Subcutaneous abdominal adipose tissue (tissue), 5 donors: Measurements from ENCODE around the gene SETSIP.

Experiments
- H3K27ac ChIP-seq: one replicate; pipeline ENCODE4 v1.7.0; 2013; ENCODE audit warnings: low read depth, mild to moderate bottlenecking, inconsistent platforms, low read length, moderate library complexity
- H3K27me3 ChIP-seq, 5 donors: one replicate each; pipeline ENCODE4 v1.7.0; 2013; ENCODE audit warnings: low read length in 5 of 5, inconsistent platforms in 1 of 5; ENCODE audit not compliant: control insufficient read depth in 5 of 5, insufficient read depth in 4 of 5
- H3K36me3 ChIP-seq, 5 donors: one replicate each; pipeline ENCODE4 v1.7.0; 2013; ENCODE audit warnings: low read length in 5 of 5; ENCODE audit not compliant: control insufficient read depth in 5 of 5, insufficient read depth in 5 of 5
- H3K4me1 ChIP-seq, 5 donors: one replicate each; pipeline ENCODE4 v1.7.0; 2013; ENCODE audit warnings: low read length in 5 of 5, mild to moderate bottlenecking in 3 of 5, moderate library complexity in 1 of 5; ENCODE audit not compliant: control insufficient read depth in 5 of 5, insufficient read depth in 5 of 5
- H3K4me3 ChIP-seq, 5 donors: one replicate each; pipeline ENCODE4 v1.7.0; 2013; ENCODE audit warnings: low read length in 5 of 5, low read depth in 1 of 5
- H3K9ac ChIP-seq, 5 donors: one replicate each; pipeline ENCODE4 v1.7.0; 2013; ENCODE audit warnings: low read length in 5 of 5, mild to moderate bottlenecking in 4 of 5, moderate library complexity in 3 of 5
- H3K9me3 ChIP-seq, 5 donors: one replicate each; pipeline ENCODE4 v1.7.0; 2013; ENCODE audit warnings: low read length in 5 of 5; ENCODE audit not compliant: control insufficient read depth in 5 of 5
- donor health status: healthy.
- donor health status: healthy.
- donor health status: healthy.
- donor health status: healthy.
- donor health status: healthy.

Gene SETSIP, protein sequence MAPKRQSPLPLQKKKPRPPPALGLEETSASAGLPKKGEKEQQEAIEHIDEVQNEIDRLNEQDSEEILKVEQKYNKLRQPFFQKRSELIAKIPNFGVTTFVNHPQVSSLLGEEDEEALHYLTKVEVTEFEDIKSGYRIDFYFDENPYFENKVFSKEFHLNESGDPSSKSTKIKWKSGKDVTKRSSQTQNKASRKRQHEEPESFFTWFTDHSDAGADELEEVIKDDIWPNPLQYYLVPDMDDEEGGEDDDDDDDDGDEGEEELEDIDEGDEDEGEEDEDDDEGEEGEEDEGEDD

DNA sequence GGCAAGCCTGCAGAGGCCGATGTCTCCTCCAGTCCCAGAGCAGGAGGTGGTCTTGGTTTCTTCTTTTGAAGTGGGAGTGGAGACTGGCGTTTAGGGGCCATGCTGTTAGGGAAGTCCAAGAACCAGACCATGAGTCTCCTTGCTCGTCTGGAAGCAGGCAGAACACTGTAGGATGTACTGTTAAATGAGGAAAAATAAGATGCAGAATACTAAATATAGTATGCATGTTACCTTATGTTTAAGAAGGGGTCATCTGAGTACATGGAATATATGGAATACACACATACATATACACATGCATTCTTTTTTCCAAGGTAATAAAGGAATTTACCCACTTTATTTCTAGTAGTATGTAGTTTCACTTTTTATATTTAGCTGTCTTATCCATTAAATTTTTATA lies at the start of gene SETSIP:
Gene SETSIP, minus strand, starts transcription at position 101 of the 400 bp plus-strand sequence. Its CDS starts 0 bp downstream, at position 101.
- Histone ChIP-seq H3K27me3 (no peaks in the 10 kb centered on the region), H3K4me3 (no peak within 1 kb of the TSS), H3K4me1 (peaks cover 0 to 8% (median 0%) of the 10 kb centered on the region in 5 donors)

DNA sequence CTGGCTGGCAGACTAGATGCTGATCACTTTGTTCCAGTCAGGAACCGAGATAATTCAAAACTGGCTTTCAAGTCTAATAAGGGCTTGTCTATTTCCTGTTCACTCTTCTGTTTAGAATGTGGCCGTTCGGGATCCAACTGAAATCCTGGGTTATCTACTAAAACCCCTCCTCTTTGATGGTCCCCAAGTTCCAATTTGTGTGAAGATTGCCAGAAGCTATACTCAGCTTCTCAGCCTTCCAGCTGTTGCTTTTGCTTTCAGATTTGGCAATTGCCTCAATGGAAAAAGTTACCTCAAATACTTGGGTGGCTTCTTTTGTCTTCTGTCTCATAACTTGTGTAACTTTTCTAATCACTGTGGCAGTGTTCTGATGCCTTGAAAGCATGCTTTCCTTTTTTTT lies 48.7 kb upstream of the SETSIP start:
- H3K36me3 ChIP-seq: peaks cover 0 to 4% (median 3%) of the 10 kb centered on the region in 5 donors
- H3K9me3 ChIP-seq: no peaks in the 10 kb centered on the region
- H3K4me1 ChIP-seq: no peaks in the 10 kb centered on the region
- no peak overlapping the region for H3K9ac ChIP-seq
- H3K27ac ChIP-seq: no peak overlapping the region
- no peak overlapping the region for H3K4me3 ChIP-seq
- no peaks in the 10 kb centered on the region for H3K27me3 ChIP-seq

More for the DNA sequence above, at the start of gene SETSIP:
- Histone ChIP-seq H3K27ac (no peak within 1 kb of the TSS), H3K9ac (no peak within 1 kb of the TSS), H3K9me3 (no peaks in the 10 kb centered on the region), H3K36me3 (no peaks in the 10 kb centered on the region)

DNA sequence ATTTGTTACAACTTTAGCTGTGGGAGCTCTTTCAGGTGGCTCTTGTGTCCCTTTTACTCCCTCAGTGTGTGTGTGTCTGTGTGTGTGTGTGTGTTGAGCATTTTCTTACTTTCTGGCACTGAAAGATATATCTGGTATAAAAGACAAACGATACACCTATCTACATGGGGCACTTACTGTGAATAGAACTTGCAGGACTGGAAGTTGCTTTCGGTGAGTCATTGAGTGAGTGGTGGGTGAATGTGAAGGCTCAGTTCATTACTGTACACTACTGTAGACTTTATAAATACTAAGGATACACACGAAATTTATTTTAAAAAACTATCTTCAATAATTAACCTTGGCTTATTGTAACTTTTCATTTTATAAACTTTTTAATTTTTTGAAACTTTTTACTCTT lies 43.6 kb upstream of the SETSIP start:
- peaks cover 0 to 9% (median 0%) of the 10 kb centered on the region in 5 donors for H3K36me3 ChIP-seq
- no peaks in the 10 kb centered on the region for H3K27me3 ChIP-seq
- H3K9ac ChIP-seq: no peak overlapping the region
- H3K4me1 ChIP-seq: no peaks in the 10 kb centered on the region
- no peak overlapping the region for H3K27ac ChIP-seq
- no peak overlapping the region for H3K4me3 ChIP-seq
- H3K9me3 ChIP-seq: no peaks in the 10 kb centered on the region

DNA sequence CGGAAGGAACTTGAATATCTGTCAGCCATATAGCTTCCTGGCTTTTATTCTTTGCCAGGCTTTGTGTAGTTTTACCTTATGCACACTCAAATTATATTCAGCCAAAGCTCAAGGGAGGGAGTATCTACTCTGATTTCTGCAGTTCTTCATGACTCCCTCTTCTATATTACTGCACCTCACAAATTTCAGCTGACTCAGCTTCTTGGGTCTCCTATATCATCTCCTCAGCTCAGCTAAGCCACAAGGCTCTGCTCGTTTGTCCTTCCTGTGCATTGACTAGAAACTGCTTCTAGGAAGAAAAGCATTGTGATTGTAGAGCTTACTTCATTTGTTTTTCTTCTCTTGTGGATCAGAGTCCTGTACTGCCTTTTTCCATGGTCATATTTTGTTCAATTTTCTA lies 42.3 kb upstream of the SETSIP start:
- Histone ChIP-seq H3K27me3 (no peaks in the 10 kb centered on the region), H3K9ac (no peak overlapping the region), H3K27ac (no peak overlapping the region), H3K36me3 (peaks cover 0 to 9% (median 0%) of the 10 kb centered on the region in 5 donors), H3K9me3 (no peaks in the 10 kb centered on the region), H3K4me1 (peaks cover 0 to 1% (median 0%) of the 10 kb centered on the region in 5 donors), H3K4me3 (no peak overlapping the region)

DNA sequence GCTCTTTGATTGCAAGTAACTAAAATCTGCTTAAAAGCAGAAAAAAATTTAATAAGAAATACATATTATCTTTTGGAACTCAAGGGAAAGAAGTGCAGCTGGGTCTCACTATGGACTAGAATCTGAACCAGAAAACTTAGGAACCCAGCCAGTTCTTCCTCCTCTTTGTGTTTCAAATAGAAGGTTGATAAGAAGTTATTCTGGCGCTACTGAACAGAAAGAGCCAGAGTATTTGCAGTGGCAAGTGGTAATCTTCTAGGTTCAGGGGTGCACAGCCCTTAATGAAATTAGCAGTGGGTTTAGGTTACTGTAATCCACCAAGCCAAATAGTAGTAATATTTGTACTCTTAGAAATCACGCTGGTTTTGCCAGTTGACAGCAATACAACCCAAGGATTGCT lies 33.4 kb upstream of the SETSIP start:
- no peak overlapping the region for H3K27ac ChIP-seq
- H3K36me3 ChIP-seq: peaks cover 4 to 19% (median 15%) of the 10 kb centered on the region in 5 donors
- no peaks in the 10 kb centered on the region for H3K9me3 ChIP-seq
- H3K4me1 ChIP-seq: peaks cover 0 to 1% (median 0%) of the 10 kb centered on the region in 5 donors
- H3K9ac ChIP-seq: no peak overlapping the region
- H3K4me3 ChIP-seq: no peak overlapping the region
- no peaks in the 10 kb centered on the region for H3K27me3 ChIP-seq

DNA sequence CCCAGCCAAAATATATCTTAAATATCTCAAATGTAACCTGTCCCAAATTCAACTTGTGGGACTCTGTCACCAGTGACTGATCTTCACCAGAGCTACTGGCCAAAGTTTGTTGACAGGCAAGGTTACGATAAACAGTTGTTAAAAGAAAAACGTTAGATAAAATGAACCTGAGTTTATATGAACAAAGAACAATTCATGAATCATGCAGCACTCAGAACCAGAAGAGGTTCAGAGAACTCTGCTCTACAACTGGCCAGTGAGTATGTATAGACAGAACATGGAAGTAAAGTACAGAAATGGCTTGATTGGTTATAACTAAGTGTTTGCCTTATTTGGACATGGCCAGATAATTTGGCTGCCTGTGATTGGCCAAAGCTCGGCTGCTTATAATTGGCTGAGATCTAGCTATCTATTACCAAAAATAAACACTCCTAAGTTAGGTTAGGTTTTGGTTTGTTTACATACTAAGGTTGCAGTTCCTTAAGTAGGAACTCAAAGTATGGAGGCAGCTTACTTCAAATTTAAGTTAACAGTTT lies 30.4 kb upstream of the SETSIP start:
- Histone ChIP-seq H3K36me3 (peaks cover 6 to 27% (median 23%) of the 10 kb centered on the region in 5 donors), H3K27me3 (no peaks in the 10 kb centered on the region), H3K9me3 (no peaks in the 10 kb centered on the region), H3K27ac (no peak overlapping the region), H3K9ac (no peak overlapping the region), H3K4me1 (no peaks in the 10 kb centered on the region), H3K4me3 (no peak overlapping the region)

DNA sequence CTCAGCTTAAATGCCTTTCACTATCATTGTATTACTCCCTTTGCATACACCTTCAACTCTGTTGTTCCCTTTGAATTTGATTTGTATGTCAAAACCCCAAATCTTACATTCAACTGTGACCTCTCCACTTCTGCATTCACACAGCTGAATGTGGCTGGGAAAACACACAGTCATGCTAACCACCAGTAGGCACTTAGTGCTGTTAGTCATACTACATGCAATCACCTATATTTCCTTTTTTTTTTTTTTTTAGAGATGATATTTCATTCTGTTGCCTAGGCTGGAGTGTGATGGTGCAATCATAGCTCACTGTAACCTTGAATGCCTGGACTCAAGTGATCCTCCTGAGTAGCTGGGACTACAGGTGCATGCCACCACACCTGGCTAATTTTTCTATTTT lies 21.1 kb upstream of the SETSIP start:
- H3K9ac ChIP-seq: no peak overlapping the region
- no peaks in the 10 kb centered on the region for H3K27me3 ChIP-seq
- H3K4me3 ChIP-seq: no peak overlapping the region
- H3K36me3 ChIP-seq: peaks cover 0 to 7% (median 0%) of the 10 kb centered on the region in 5 donors
- peaks cover 0 to 4% (median 0%) of the 10 kb centered on the region in 5 donors for H3K4me1 ChIP-seq
- H3K9me3 ChIP-seq: peaks cover 0 to 2% (median 0%) of the 10 kb centered on the region in 5 donors
- no peak overlapping the region for H3K27ac ChIP-seq

DNA sequence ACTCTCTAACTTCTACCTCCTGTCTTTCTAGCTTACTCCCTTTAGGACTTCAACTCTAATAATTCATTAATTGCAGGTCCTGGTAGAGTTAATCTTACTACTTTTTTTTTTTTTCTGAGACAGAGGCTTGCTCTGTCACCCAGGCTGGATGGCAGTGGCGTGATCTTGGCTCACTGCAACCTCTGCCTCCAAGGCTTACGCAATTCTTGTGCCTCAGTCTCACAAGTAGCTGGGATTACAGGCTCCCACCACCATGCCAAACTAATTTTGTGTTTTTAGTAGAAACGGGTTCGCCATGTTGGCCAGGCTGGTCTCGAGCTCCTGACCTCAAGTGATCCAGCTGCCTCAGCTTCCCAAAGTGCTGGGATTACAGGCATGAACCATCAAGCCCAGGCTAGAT lies 20.7 kb upstream of the SETSIP start:
- no peak overlapping the region for H3K9ac ChIP-seq
- H3K4me3 ChIP-seq: no peak overlapping the region
- H3K36me3 ChIP-seq: peaks cover 0 to 7% (median 0%) of the 10 kb centered on the region in 5 donors
- H3K9me3 ChIP-seq: peaks cover 0 to 2% (median 0%) of the 10 kb centered on the region in 5 donors
- H3K27me3 ChIP-seq: no peaks in the 10 kb centered on the region
- peaks cover 0 to 4% (median 0%) of the 10 kb centered on the region in 5 donors for H3K4me1 ChIP-seq
- no peak overlapping the region for H3K27ac ChIP-seq

DNA sequence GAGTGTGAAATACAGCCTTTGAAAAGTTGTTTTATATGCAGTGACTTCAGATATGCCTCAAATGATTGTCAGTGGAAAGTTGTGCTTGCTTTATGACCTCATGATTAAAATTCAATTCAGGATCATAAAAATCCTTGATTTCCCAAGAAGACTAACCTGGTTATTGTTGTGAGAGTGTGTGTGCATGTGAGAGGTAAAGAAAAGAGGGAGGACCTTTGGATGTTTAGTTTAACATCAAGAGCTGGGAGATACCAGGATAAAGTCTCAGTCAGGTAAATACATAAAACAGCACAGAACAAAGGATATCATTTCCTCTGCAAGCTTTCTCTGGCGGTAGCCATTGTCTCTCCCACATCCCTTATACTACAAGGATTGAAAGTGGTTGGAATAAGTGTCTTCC lies 19.4 kb upstream of the SETSIP start:
- Histone ChIP-seq H3K27ac (no peak overlapping the region), H3K9ac (no peak overlapping the region), H3K36me3 (peaks cover 0 to 12% (median 5%) of the 10 kb centered on the region in 5 donors), H3K4me3 (no peak overlapping the region), H3K27me3 (no peaks in the 10 kb centered on the region), H3K9me3 (no peaks in the 10 kb centered on the region), H3K4me1 (peaks cover 0 to 4% (median 0%) of the 10 kb centered on the region in 5 donors)

DNA sequence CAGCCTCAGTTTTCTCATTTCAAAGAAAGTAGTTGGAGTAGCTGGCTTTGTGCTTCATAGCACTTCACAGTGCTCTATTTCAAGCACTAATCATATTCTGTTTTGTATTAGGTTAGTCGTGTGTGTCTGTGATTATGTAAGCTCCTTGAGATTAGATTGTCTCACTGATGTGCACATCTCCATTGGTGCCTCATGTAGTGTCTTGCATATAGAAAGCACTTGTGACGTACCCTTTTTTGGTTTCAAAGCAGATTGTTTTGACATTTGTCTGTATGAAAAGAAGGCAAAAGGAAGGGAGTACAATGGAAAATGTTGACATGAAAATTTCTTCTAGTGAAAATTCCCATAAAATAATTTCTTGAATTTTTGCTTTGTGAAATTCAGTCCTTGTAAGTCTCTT lies 18.9 kb upstream of the SETSIP start:
- H3K9me3 ChIP-seq: no peaks in the 10 kb centered on the region
- H3K4me3 ChIP-seq: no peak overlapping the region
- H3K9ac ChIP-seq: no peak overlapping the region
- H3K27ac ChIP-seq: no peak overlapping the region
- H3K4me1 ChIP-seq: peaks cover 0 to 4% (median 0%) of the 10 kb centered on the region in 5 donors
- peaks cover under 1 to 16% (median 7%) of the 10 kb centered on the region in 5 donors for H3K36me3 ChIP-seq
- H3K27me3 ChIP-seq: no peaks in the 10 kb centered on the region
